Astrocyte of the spinal cord (primary cell): Measurements from ENCODE around the gene PTPRO.

Experiments
- DNase-seq: peaks from one replicate; pipeline ENCODE4 v3.0.0; 2011; ENCODE audit warnings: low read depth, low spot score
- H3K4me3 ChIP-seq: 2 replicates; pipeline ENCODE4 v1.5.1; 2011; ENCODE audit warnings: low read depth, mild to moderate bottlenecking, low read length, moderate library complexity
- CTCF ChIP-seq: IDR thresholded peaks from 2 replicates; pipeline ENCODE4 v1.5.1; 2012; ENCODE audit warnings: low read depth, mild to moderate bottlenecking, low read length, inconsistent platforms
- in situ Hi-C: cut with HindIII; loops from 2 replicates; pipeline ENCODE4 v1.10.0; 2017; ENCODE audit warnings: low sequenced_read_pairs

The PTPRO gene

DNA sequence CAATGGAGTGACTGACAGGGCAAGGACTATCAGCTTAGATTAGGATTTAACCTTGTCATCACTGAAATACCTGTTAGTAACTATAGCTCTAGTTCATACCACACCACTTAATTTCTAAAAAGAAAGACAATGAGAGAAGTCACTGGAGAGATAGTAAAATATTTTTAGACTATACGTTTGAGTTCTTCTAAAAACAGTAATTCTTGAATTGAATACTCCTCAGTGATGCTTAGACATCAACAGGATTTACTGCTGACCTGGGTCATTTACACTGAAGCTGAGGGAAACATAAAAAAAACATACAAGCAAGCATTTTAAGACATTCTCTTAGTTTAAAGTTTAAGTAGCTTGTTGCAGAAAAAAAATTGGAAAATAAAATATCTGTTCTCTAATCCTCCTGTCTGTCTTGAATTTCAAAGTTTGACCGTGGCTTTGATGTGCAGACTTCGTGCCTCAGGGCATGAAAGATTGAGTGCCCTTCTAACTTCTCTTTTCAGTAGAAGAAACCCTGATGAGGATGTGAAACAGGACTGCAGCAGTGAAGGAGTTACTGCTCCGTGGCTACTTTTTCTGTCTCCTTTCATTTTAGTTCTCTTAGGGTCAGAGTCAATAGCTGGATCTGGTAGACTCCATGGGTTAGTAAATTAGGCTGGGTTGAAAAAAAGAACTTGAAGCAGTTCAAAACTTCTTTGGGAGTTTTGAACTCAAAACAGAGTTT is 172.2 kb downstream of the PTPRO start:
- H3K4me3 ChIP-seq = no peak overlapping the region
- DNase-seq = no peak
- no peak for TF ChIP-seq CTCF
- in situ Hi-C loops = no loop called here

GRCh38 chr12:15495746-15496145 is 173.4 kb downstream of the PTPRO start:
- in situ Hi-C loops = no loop called here
- no peak for TF ChIP-seq CTCF
- no peak for DNase-seq
- H3K4me3 ChIP-seq = no peak overlapping the region

DNA sequence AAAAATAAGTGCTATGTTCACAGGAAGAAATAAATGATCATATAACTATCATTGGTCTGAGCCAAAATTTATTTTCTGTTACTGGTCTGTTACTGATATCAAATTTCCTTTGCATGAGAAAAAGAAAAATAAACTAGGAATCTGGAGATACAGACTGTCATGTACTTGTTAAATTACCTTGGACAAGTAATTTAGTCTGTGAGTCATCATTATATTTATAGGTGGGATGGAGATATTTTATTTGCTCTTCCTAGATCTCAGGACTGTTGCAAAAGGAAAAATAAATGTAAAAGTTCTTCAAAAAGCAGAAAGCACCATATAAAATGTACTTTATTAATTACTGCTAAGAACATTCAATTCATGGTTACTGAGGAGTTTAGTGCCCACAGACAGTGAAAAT is 174.4 kb downstream of the PTPRO start:
- no peak overlapping the region for H3K4me3 ChIP-seq
- TF ChIP-seq CTCF = no peak
- no peak for DNase-seq
- in situ Hi-C loops = no loop called here

GRCh38 chr12:15497671-15498292 is 175.5 kb downstream of the PTPRO start:
- no peak for TF ChIP-seq CTCF
- in situ Hi-C loops = no loop called here
- H3K4me3 ChIP-seq = no peak overlapping the region
- no peak for DNase-seq

- TF ChIP-seq CTCF = no peak
- no peak overlapping the region for H3K4me3 ChIP-seq
- no peak for DNase-seq
- in situ Hi-C loops = no loop called here
Observed at GRCh38 chr12:15502211-15502610, 179.9 kb downstream of the PTPRO start.

DNA sequence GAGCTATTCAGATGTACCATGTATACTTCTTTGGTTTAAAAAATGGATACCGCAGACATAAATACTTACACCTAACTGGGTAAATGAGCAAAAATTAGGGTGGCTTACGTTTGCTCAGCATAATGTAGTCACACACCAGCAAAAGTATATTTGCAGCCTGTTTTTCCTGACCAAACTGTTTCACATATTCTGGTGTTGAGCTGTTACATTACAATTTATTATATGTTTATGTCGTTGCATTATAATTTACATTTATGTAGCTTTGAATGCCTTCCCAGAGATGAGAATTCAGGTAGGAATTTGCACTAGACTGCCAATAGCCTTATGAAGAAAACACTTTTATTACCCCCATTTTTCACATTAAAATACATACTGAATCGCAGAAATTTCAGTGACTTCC is 183.3 kb downstream of the PTPRO start:
- TF ChIP-seq CTCF = no peak
- no peak overlapping the region for H3K4me3 ChIP-seq
- DNase-seq = no peak
- in situ Hi-C loops = no loop called here
